OCI-M2 (cell line): ENCODE data around the gene CLASP1.

ENCODE experiments used
- DNase-seq: peaks from one replicate; lab custom pipeline; 2025; ENCODE audit not compliant: unreplicated experiment; lab: John Stamatoyannopoulos, UW

Gene CLASP1

DNA sequence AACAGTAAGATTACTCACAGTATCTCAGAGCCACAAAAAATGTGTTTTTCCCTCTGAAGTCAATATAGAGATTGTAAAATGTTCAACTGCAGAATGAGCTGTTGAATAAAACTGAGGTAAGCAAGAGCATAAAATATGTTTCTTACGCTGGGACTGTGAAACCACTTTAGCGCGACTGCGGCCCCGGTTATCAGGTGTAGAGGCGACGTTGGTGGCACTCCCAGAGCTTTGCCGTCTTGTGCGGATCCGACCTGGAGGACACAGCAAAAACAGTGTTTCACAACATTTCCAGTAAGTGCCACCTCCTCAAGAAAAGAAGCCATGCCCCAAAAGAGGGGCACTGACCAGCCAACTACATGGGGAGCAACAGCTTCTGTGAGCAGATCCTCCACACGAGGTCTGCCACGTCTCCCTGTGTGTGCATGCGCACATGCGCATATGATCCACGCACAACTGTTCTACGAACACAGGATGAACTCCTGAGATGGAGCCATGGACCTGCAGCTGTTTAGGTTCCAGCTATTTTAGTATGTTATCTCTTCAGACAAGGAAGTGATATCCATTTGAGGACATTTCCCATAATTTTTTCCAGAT lies 219.2 kb downstream of the CLASP1 start:
- no peak for DNase-seq

GRCh38 chr2:121429119-121429903 lies 220.0 kb downstream of the CLASP1 start:
- DNase-seq: no peak

GRCh38 chr2:121427187-121427689 lies 222.0 kb downstream of the CLASP1 start:
- DNase-seq: no peak

- DNase-seq: no peak
Measured at GRCh38 chr2:121420486-121420885, 228.8 kb downstream of the CLASP1 start.

DNA sequence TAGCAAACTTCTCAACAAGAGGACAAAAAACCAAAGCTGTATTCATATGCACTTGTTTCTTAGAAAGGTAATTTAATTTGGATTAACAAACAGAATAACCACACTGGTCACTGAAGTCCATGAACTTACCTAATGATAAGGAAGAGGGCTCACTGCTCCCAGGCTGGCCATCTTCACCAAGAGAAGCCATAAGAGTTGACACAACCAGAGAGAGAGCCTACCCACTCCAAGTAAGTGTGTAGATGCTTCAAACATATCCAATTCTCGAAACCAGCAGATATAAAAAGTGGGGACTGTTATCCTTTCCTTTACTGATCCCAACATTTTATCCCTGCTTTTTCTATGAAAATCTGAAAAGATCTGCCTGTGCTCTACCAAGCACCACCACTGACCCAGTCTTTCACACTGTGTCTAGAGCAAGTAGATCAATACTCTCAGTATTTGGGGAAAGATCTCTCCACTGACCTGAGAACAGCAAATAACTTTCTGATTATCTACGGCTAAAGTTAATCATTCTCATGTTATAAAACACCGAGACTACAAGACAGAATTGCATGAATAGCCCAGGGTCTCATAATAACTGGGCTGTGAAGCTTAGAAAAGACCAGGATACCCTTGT lies 230.1 kb downstream of the CLASP1 start:
- DNase-seq: no peak

DNA sequence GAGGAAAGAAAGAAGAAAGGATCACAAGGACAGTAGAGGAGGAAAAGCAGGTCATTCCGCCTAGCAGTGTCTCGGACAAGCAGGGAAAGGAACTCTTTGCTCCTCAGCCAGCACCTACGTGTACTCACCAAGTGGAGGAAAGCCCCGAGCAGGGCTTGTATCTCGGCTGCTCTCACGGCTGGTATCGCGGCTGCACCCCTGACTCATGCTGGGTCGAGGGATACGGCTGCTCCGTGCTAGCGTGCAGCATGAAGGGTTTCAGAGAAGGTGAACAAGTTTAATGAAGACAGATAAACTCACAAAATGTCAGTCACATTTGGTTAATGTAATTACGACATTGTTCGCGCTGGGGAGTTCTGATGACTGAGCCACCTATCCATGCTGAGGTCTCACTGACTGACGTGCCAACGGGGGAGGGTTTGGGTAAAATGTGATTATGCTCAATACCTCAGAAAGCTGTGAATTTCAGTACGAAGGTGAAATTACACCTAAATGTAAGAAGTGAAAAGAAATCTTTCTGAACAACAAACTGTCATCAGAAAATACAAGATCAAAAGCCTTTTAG lies 230.7 kb downstream of the CLASP1 start:
- no peak for DNase-seq

GRCh38 chr2:121417826-121418225 lies 231.4 kb downstream of the CLASP1 start:
- no peak for DNase-seq

- no peak for DNase-seq
Measured at GRCh38 chr2:121415727-121416126, 233.5 kb downstream of the CLASP1 start.

DNA sequence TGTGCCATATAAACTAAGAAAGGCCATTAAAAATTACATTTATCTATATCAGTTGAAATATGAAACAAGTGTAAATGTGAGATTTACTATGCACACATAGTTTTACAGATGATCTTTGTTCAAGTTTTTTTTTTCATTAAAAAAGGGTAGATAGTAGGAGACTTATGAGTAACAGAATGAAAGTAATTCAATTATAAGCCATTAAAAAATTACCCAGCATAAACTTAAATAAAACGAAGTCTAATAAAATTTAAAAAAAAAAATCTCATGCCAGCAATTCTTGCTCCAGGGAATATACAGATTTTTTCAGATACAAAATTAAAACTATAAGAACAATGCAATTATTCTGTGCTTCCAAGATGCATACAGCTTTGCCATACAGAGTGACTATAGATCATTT lies 236.9 kb downstream of the CLASP1 start:
- no peak for DNase-seq

DNA sequence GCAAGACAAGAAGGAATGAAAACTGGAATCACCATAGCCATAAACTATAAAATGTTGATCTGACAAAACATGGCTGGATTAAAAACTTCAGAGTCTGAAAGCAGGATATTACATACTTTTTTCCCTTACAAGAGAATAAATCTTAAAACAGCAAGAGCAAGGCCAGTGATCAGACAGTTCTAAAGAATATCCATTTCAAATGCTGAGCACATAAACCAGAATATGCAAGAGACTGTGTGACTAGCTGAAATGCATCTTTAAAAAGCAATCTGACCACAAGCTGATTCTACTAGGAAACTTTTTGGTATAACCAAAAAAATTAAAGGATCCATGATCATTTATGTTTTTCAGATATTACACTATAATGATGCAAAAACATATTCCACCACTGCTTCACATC lies 239.3 kb downstream of the CLASP1 start:
- DNase-seq: no peak

- DNase-seq: no peak
Measured at GRCh38 chr2:121409388-121409787, 239.9 kb downstream of the CLASP1 start.

DNA sequence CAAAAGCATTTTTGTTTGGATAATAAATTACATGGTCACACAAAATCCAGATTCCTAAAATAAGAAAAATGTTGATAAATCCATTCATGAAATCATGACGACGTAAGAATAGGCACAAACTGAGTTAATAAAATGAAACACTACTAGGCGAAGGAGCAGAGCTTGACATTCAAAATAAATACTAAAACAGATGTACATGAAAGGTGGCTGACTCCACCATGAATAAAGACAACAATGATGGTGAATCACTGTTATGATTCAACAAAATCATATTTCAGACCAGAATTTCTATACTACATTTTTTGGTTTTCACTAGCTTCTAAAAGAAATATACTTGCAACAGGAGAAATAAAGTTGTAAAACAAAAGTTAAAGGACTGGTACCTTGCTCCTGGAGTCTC lies 240.6 kb downstream of the CLASP1 start:
- DNase-seq: no peak

DNA sequence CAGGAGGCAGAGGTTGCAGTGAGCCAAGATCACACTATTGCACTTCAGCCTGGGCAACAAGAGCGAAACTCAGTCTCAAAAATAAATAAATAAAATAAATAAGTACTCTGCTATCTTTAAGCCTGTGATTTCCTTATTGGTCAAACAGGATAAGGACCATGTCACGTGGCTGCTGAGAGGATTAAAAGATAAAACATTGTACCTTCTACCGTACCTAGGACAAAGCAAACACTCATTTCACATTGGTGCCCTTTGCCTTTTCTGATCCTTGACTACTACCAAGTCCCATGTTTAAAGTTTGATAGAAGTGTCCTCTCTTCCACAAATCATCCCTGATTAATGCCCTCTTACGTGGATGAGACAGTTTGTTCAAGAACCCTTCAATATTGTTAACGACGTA lies 244.0 kb downstream of the CLASP1 start:
- no peak for DNase-seq

- DNase-seq: no peak
Measured at GRCh38 chr2:121400201-121400600, 249.1 kb downstream of the CLASP1 start.

- no peak for DNase-seq
Measured at GRCh38 chr2:121398853-121399252, 250.4 kb downstream of the CLASP1 start.

GRCh38 chr2:121390082-121390692 lies 259.1 kb downstream of the CLASP1 start:
- no peak for DNase-seq

DNA sequence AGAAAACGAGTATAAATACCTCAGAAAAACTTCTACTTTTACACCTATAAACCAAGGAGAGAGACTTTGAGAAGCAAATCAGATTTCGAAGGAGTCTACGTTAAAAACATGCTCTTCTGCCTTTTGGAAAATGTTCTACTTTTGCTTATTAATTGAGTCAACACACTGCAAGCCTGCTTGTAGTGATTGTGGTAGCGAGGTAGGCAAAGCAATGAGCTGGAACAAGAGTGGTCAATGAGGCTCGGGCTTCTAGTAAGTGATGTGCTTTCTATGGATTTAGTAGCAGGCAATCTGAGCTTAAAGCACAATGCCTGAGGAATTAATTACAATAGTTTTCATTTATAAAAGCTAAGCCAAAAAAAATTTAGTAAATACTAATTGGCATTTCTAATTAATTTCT lies 260.9 kb downstream of the CLASP1 start:
- no peak for DNase-seq

DNA sequence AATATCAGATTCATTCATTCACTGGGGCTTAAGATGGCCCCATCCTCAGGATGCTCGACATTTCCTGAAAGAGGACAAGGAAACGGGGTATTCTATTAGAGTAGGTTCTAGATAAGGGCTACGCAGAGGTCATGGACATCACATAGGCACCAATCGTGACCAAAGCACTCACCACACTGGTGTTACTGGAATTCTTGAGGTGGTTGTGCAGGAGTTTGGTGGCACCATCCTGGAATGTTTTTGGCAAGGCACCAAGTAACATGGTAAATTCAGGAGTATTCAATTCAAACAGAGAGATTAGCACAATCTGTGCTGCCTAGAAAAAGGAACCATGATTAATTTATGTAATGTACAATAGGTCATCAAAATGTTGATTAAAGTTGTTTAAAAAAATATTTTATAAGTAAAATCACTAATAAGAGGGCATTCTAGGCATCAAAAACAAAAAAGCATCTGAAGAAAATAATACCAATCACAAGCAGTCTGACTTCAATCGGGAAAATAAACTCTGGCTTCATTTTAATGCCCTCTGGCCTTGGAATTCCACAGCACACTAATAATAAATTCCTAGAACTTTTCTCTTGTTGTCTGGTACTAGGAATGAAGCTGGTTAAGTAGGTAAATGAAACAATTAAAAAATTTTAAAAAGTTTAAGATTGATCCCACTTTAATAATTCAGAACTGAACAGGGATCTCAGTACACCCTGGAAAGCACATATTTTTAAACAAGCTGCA lies 261.5 kb downstream of the CLASP1 start:
- DNase-seq: no peak

DNA sequence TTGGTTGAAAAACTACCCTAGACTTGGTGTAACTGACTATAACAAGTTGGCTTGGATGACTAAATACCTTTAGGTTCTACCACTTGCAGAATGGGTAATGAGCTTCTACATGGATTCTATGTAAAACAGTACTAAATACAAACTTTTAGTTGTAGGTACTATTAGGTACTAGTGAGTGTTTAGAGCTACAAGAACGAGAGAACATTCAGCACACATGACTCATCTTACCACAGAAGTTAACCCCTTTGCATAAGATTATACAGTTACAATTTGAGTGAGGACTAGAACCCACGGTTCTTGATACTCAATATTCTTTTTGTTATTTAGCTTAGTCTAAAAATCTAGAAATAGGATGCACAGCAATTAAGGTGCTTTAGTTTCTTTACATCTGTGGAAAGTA lies 262.6 kb downstream of the CLASP1 start:
- DNase-seq: no peak

GRCh38 chr2:121386102-121386501 lies 263.2 kb downstream of the CLASP1 start:
- DNase-seq: no peak

DNA sequence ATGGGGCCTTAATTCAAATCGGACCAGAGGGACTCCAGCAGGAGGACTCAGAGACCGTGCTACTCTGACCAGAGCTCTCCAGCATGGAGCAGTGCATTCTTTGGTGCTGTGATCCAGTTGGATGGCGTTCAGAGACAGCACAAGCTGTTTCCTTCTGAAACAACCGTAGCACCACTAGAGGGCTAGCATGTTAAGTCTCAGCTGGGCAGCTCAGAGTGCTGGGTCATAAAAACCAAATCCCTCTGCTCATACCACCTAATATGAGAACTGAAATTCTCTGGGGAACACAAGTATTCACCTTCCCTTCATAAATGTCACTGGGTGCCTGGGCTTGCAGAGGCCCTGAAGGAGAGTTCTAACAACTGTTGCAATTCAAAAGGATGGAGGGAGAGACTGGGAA lies 266.5 kb downstream of the CLASP1 start:
- no peak for DNase-seq
